SU-DHL-6 (cell line): Measurements from ENCODE around the gene PPP6R2.

Experiments
- CTCF ChIP-seq: fragments of 200-600 bp; sonication (generic); IDR thresholded peaks from one replicate; pipeline ENCODE4 v1.5.1; 2017; ENCODE audit warnings: antibody characterized with exemption, mild to moderate bottlenecking, low read length, moderate library complexity; ENCODE audit not compliant: insufficient read depth, poor library complexity, severe bottlenecking
- EZH2phosphoT487 ChIP-seq: fragments of 200-600 bp; sonication (generic), shearing (Covaris generic); conservative IDR thresholded peaks from 2 replicates; pipeline ENCODE4 v1.6.1; 2018; ENCODE audit warnings: mild to moderate bottlenecking, antibody characterized with exemption, low read length, moderate library complexity, mixed read lengths

- TF ChIP-seq CTCF (no peak), EZH2phosphoT487 (no peak)
These were observed 125.5 kb downstream of the PPP6R2 start for GRCh38 chr22:50468626-50469025.
